ENCODE measurements around the gene OR1J1.
A peak's percentile ranks its signal among the peaks of the same experiment; 100 is the strongest.

OR1J1 gene

GRCh38 chr9:122477826-122478225 is at the start of gene OR1J1:
TSS of gene OR1J1 (minus strand) at chr9:122477926. CDS start at chr9:122477926, 0 bp downstream.
- no peak for DNase-seq (ENCODE audit: low read depth in 2 of 2)

- DNase-seq (ENCODE audit: low read depth in 2 of 2) = no peak
These were observed 49.5 kb upstream of the OR1J1 start, which contains the start of gene OR1N1 for GRCh38 chr9:122527193-122527592. TSS of gene OR1N1 (minus strand) at chr9:122527293. CDS start at chr9:122527293, 0 bp downstream.

- no peak for DNase-seq (ENCODE audit: low read depth in 2 of 2)
These were observed 48.9 kb upstream of the OR1J1 start for GRCh38 chr9:122526602-122527001.

- DNase-seq (ENCODE audit: low read depth in 2 of 2) = no peak
These were observed 41.6 kb upstream of the OR1J1 start for GRCh38 chr9:122519376-122519775.

GRCh38 chr9:122518841-122519240 is 41.1 kb upstream of the OR1J1 start, which contains the start of gene OR1J4:
TSS of gene OR1J4 (plus strand) at chr9:122519141. CDS start at chr9:122519141, 0 bp downstream.
- DNase-seq (ENCODE audit: low read depth in 2 of 2) = no peak

GRCh38 chr9:122518226-122518625 is 40.5 kb upstream of the OR1J1 start:
- DNase-seq (ENCODE audit: low read depth in 2 of 2) = no peak

GRCh38 chr9:122510502-122510901 is 32.8 kb upstream of the OR1J1 start, which contains the start of gene OR1J2:
TSS of gene OR1J2 (plus strand) at chr9:122510802. CDS start at chr9:122510802, 0 bp downstream.
- no peak for DNase-seq (ENCODE audit: low read depth in 2 of 2)

GRCh38 chr9:122506964-122507363 is 29.2 kb upstream of the OR1J1 start:
- DNase-seq (ENCODE audit: low read depth in 2 of 2) = no peak

GRCh38 chr9:122498883-122499288 is 21.2 kb upstream of the OR1J1 start:
- no peak for DNase-seq (ENCODE audit: low read depth in 2 of 2)

- DNase-seq (ENCODE audit: low read depth in 2 of 2) = no peak
These were observed 1.3 kb upstream of the OR1J1 start for GRCh38 chr9:122479062-122479461.

- no peak for DNase-seq (ENCODE audit: low read depth in 2 of 2)
These were observed 380 bp downstream of the OR1J1 start for GRCh38 chr9:122477346-122477745.

GRCh38 chr9:122475717-122476116 is 2.0 kb downstream of the OR1J1 start:
- DNase-seq (ENCODE audit: low read depth in 2 of 2) = no peak

- no peak for DNase-seq (ENCODE audit: low read depth in 2 of 2)
These were observed 3.2 kb downstream of the OR1J1 start for GRCh38 chr9:122474561-122474960.

- DNase-seq (ENCODE audit: low read depth in 2 of 2) = no peak
These were observed 9.0 kb downstream of the OR1J1 start for GRCh38 chr9:122468735-122469134.

GRCh38 chr9:122466456-122466855 is 11.3 kb downstream of the OR1J1 start:
- DNase-seq (ENCODE audit: low read depth in 2 of 2) = no peak

GRCh38 chr9:122464633-122465567 is 12.8 kb downstream of the OR1J1 start:
- peak; percentile 19 to 36 for DNase-seq (ENCODE audit: low read depth in 2 of 2)

GRCh38 chr9:122463828-122464632 is 13.7 kb downstream of the OR1J1 start:
- no peak for DNase-seq (ENCODE audit: low read depth in 2 of 2)

- no peak for DNase-seq (ENCODE audit: low read depth in 2 of 2)
These were observed 19.9 kb downstream of the OR1J1 start for GRCh38 chr9:122457787-122458186.

- no peak for DNase-seq (ENCODE audit: low read depth in 2 of 2)
These were observed 21.6 kb downstream of the OR1J1 start for GRCh38 chr9:122456123-122456522.

GRCh38 chr9:122453677-122454135 is 24.0 kb downstream of the OR1J1 start:
- no peak for DNase-seq (ENCODE audit: low read depth in 2 of 2)

GRCh38 chr9:122446819-122447484 is 30.8 kb downstream of the OR1J1 start:
- DNase-seq (ENCODE audit: low read depth in 2 of 2) = no peak

Data from stimulated activated CD8-positive, alpha-beta memory T cell treated with anti-CD3 and anti-CD28 coated beads, Interleukin-15, amount 100 ng/mL, for 4 hours (primary cell).